PC-3 (cell line): ENCODE data around the gene ABCC10.

ENCODE experiments used
- CTCF ChIP-seq: fragments of 300-600 bp; sonication (generic); conservative IDR thresholded peaks from 2 replicates; pipeline ENCODE4 v1.5.1; 2017; ENCODE audit warnings: antibody characterized with exemption, low read depth, mild to moderate bottlenecking, low read length
- EZH2 ChIP-seq: fragments of 300-600 bp; sonication (generic); IDR thresholded peaks from one replicate; pipeline ENCODE4 v1.6.1; 2017; ENCODE audit warnings: antibody characterized with exemption, mild to moderate bottlenecking, low read length; ENCODE audit not compliant: unreplicated experiment

GRCh38 chr6:43481591-43482236, 54.4 kb downstream of the ABCC10 start:
- TF ChIP-seq CTCF (no peak), EZH2 (no peak)
